Activated naive CD4-positive, alpha-beta T cell treated with anti-CD3 and anti-CD28 coated beads, Interleukin-2, amount 50 U/mL, for 72 hours (primary cell): Measurements from ENCODE around the gene OR2H1. TPM values are rescaled to one million over a fixed set of nuclear protein-coding genes. Genes with fewer than 3 reads are reported as not detected.

Source experiments
- ATAC-seq, 2 donors: fragments of 150-1000 bp; cut with Tn5 transposase; 2 replicates each; pipeline ENCODE4 v1.10.0; 2021; ENCODE audit warnings: mild to moderate bottlenecking in 2 of 2, moderate library complexity in 2 of 2
- DNase-seq, 2 donors: peaks; one replicate each; pipeline ENCODE4 v3.0.0; 2021 to 2022; ENCODE audit warnings: low spot score in 2 of 2
- H3K27ac Mint-ChIP-seq, 2 donors: one replicate each; pipeline ENCODE4 v1.8.0; 2022; ENCODE audit warnings: mild to moderate bottlenecking in 2 of 2, mixed read lengths in 2 of 2
- H3K36me3 Mint-ChIP-seq, 2 donors: one replicate each; pipeline ENCODE4 v1.8.0; 2022; ENCODE audit warnings: mixed read lengths in 2 of 2
- H3K9me3 Mint-ChIP-seq, 2 donors: one replicate each; pipeline ENCODE4 v1.8.0; 2022; ENCODE audit warnings: mixed read lengths in 2 of 2
- total RNA-seq, 2 donors: library from RNA; stranded (reverse); gene quantifications; one replicate each; pipeline ENCODE4 v1.2.3, GENCODE V29; 2022

OR2H1 gene
- total RNA-seq, 2 donors from 2014 or later: not detected

GRCh38 chr6:29496961-29497360 lies 40.0 kb downstream of the OR2H1 start:
- ATAC-seq (no peak), DNase-seq (no peak)
- H3K9me3 Mint-ChIP-seq: no peaks in the 10 kb centered on the region
- no peaks in the 10 kb centered on the region for H3K36me3 Mint-ChIP-seq
- no peak overlapping the region for H3K27ac Mint-ChIP-seq

GRCh38 chr6:29499704-29500103 lies 42.7 kb downstream of the OR2H1 start:
- H3K27ac Mint-ChIP-seq: no peak overlapping the region
- ATAC-seq (no peak), DNase-seq (no peak)
- no peaks in the 10 kb centered on the region for H3K9me3 Mint-ChIP-seq
- H3K36me3 Mint-ChIP-seq: no peaks in the 10 kb centered on the region

- no peaks in the 10 kb centered on the region for H3K36me3 Mint-ChIP-seq
- ATAC-seq: no peak
These were observed 43.6 kb downstream of the OR2H1 start for GRCh38 chr6:29500594-29500993.

GRCh38 chr6:29501106-29501505 lies 44.2 kb downstream of the OR2H1 start:
- H3K36me3 Mint-ChIP-seq: no peaks in the 10 kb centered on the region
- ATAC-seq (no peak), DNase-seq (no peak)
- no peak overlapping the region for H3K27ac Mint-ChIP-seq
- no peaks in the 10 kb centered on the region for H3K9me3 Mint-ChIP-seq

More at GRCh38 chr6:29500594-29500993, 43.6 kb downstream of the OR2H1 start:
- no peak overlapping the region for H3K27ac Mint-ChIP-seq
- DNase-seq: no peak
- no peaks in the 10 kb centered on the region for H3K9me3 Mint-ChIP-seq

GRCh38 chr6:29502181-29502580 lies 45.2 kb downstream of the OR2H1 start:
- no peak for DNase-seq
- no peaks in the 10 kb centered on the region for H3K9me3 Mint-ChIP-seq
- H3K36me3 Mint-ChIP-seq: no peaks in the 10 kb centered on the region
- no peak overlapping the region for H3K27ac Mint-ChIP-seq
- ATAC-seq: no peak

GRCh38 chr6:29502597-29502996 lies 45.6 kb downstream of the OR2H1 start:
- Mint-ChIP-seq H3K27ac (no peak overlapping the region), H3K9me3 (no peaks in the 10 kb centered on the region)

GRCh38 chr6:29504961-29505360 lies 48.0 kb downstream of the OR2H1 start:
- ATAC-seq: no peak
- no peak for DNase-seq
- Mint-ChIP-seq H3K36me3 (no peaks in the 10 kb centered on the region), H3K27ac (no peak overlapping the region), H3K9me3 (no peaks in the 10 kb centered on the region)

More at GRCh38 chr6:29502597-29502996, 45.6 kb downstream of the OR2H1 start:
- DNase-seq: no peak
- ATAC-seq: no peak
- H3K36me3 Mint-ChIP-seq: no peaks in the 10 kb centered on the region

- ATAC-seq (no peak), DNase-seq (no peak)
- Mint-ChIP-seq H3K36me3 (no peaks in the 10 kb centered on the region), H3K27ac (peak overlapping the region in 1 of 2 donors; percentile 4), H3K9me3 (no peaks in the 10 kb centered on the region)
These were observed 48.9 kb downstream of the OR2H1 start for GRCh38 chr6:29505808-29506207.

- no peak for DNase-seq
- H3K9me3 Mint-ChIP-seq: no peaks in the 10 kb centered on the region
- no peaks in the 10 kb centered on the region for H3K36me3 Mint-ChIP-seq
- no peak for ATAC-seq
- no peak overlapping the region for H3K27ac Mint-ChIP-seq
These were observed 49.6 kb downstream of the OR2H1 start for GRCh38 chr6:29506446-29507067.

- Mint-ChIP-seq H3K36me3 (no peaks in the 10 kb centered on the region), H3K9me3 (no peaks in the 10 kb centered on the region), H3K27ac (no peak overlapping the region)
- ATAC-seq (no peak), DNase-seq (no peak)
These were observed 50.4 kb downstream of the OR2H1 start for GRCh38 chr6:29507319-29507718.

- Mint-ChIP-seq H3K9me3 (no peaks in the 10 kb centered on the region), H3K27ac (no peak overlapping the region), H3K36me3 (no peaks in the 10 kb centered on the region)
- ATAC-seq: peak in 1 of 2 donors; percentile 61
- DNase-seq: no peak
These were observed 52.3 kb downstream of the OR2H1 start for GRCh38 chr6:29509239-29509638.

- no peaks in the 10 kb centered on the region for H3K9me3 Mint-ChIP-seq
- DNase-seq (no peak), ATAC-seq (no peak)
- no peaks in the 10 kb centered on the region for H3K36me3 Mint-ChIP-seq
- no peak overlapping the region for H3K27ac Mint-ChIP-seq
These were observed 52.8 kb downstream of the OR2H1 start for GRCh38 chr6:29509711-29510110.

- DNase-seq (no peak), ATAC-seq (no peak)
- Mint-ChIP-seq H3K27ac (no peak overlapping the region), H3K36me3 (no peaks in the 10 kb centered on the region), H3K9me3 (no peaks in the 10 kb centered on the region)
These were observed 53.2 kb downstream of the OR2H1 start for GRCh38 chr6:29510202-29510601.

GRCh38 chr6:29510746-29511300 lies 53.9 kb downstream of the OR2H1 start:
- H3K27ac Mint-ChIP-seq: peak overlapping the region in 1 of 2 donors; percentile 0
- no peaks in the 10 kb centered on the region for H3K36me3 Mint-ChIP-seq
- DNase-seq (no peak), ATAC-seq (no peak)
- no peaks in the 10 kb centered on the region for H3K9me3 Mint-ChIP-seq

Other genes with a start within 250 kb of the OR2H1 start
- not detected for gene OR14J1, start 155.5 kb upstream of the OR2H1 start, total RNA-seq
- not detected for gene OR5V1, start 88.3 kb upstream of the OR2H1 start, total RNA-seq
- gene OR12D3, start 81.9 kb upstream of the OR2H1 start, total RNA-seq: not detected
- gene OR12D2, start 61.5 kb upstream of the OR2H1 start, total RNA-seq: not detected
- gene OR12D1, start 42.2 kb upstream of the OR2H1 start, total RNA-seq: not detected
- not detected for gene OR10C1, start 17.8 kb upstream of the OR2H1 start, total RNA-seq
- gene OR11A1, start 84 bp upstream of the OR2H1 start, total RNA-seq: not detected
- gene MAS1L, start 30.8 kb downstream of the OR2H1 start, total RNA-seq: not detected
- under 1 TPM in 1 of 2 donors, not detected in 1; 0.54 TPM for gene UBD, start 102.6 kb downstream of the OR2H1 start, total RNA-seq
- gene OR2H2, start 128.0 kb downstream of the OR2H1 start, total RNA-seq: not detected
- gene GABBR1, start 176.0 kb downstream of the OR2H1 start, total RNA-seq: 10 to 100 TPM; 21.7 to 25.3 TPM
- not detected for gene MOG, start 199.9 kb downstream of the OR2H1 start, total RNA-seq
- gene ZFP57, start 224.0 kb downstream of the OR2H1 start, total RNA-seq: 1 to 10 TPM in 1 of 2 donors, not detected in 1; 5.9 TPM